Measurements from ENCODE around the gene BMPR1A.

DNA sequence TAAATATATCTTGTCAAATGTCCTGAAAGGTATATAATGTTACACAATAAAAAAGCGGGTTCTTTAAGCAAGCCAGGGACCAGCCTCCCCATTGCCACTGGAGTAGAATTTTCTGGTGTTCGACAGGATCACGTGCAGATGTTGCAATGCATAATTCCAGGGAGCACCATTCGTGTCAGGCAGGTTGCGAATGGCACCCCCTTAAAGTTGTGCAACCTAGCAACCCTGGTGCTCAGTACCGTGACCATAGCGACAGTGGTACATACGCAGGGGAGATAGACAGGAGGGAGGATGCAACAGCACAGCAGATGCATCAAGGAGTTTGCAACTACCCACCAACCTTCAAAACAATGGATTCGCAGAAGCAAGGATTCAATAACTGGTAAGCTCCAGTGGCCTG is 6.6 kb upstream of the BMPR1A start:
- TF ChIP-seq ZNF8 (CRISPR knock-in tag; IDR thresholded peaks at IDR 0.05) (no peak), ARNTL (CRISPR knock-in tag; IDR thresholded peaks at IDR 0.05; ENCODE audit: borderline replicate concordance, low read depth) (no peak), CSRNP3 (CRISPR knock-in tag; IDR thresholded peaks at IDR 0.05) (no peak), CSDC2 (CRISPR knock-in tag; IDR thresholded peaks at IDR 0.05) (no peak), ZNF565 (CRISPR knock-in tag; conservative IDR thresholded peaks at IDR 0.05; ENCODE audit: low read depth) (no peak), ZFP30 (CRISPR knock-in tag; IDR thresholded peaks at IDR 0.05) (no peak), ISL1 (CRISPR knock-in tag; IDR thresholded peaks at IDR 0.05) (no peak), RARB (CRISPR knock-in tag; IDR thresholded peaks at IDR 0.05) (no peak), SNAI2 (CRISPR knock-in tag; IDR thresholded peaks at IDR 0.05) (no peak), TCF4 (CRISPR knock-in tag; IDR thresholded peaks at IDR 0.05; ENCODE audit: borderline replicate concordance) (no peak)
- TF ChIP-seq, protein P1, sequence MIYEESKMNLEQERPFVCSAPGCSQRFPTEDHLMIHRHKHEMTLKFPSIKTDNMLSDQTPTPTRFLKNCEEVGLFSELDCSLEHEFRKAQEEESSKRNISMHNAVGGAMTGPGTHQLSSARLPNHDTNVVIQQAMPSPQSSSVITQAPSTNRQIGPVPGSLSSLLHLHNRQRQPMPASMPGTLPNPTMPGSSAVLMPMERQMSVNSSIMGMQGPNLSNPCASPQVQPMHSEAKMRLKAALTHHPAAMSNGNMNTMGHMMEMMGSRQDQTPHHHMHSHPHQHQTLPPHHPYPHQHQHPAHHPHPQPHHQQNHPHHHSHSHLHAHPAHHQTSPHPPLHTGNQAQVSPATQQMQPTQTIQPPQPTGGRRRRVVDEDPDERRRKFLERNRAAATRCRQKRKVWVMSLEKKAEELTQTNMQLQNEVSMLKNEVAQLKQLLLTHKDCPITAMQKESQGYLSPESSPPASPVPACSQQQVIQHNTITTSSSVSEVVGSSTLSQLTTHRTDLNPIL (CRISPR knock-in tag; IDR thresholded peaks at IDR 0.05; ENCODE audit: low read depth) = no peak
- TF ChIP-seq, protein P2, sequence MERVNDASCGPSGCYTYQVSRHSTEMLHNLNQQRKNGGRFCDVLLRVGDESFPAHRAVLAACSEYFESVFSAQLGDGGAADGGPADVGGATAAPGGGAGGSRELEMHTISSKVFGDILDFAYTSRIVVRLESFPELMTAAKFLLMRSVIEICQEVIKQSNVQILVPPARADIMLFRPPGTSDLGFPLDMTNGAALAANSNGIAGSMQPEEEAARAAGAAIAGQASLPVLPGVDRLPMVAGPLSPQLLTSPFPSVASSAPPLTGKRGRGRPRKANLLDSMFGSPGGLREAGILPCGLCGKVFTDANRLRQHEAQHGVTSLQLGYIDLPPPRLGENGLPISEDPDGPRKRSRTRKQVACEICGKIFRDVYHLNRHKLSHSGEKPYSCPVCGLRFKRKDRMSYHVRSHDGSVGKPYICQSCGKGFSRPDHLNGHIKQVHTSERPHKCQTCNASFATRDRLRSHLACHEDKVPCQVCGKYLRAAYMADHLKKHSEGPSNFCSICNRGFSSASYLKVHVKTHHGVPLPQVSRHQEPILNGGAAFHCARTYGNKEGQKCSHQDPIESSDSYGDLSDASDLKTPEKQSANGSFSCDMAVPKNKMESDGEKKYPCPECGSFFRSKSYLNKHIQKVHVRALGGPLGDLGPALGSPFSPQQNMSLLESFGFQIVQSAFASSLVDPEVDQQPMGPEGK (CRISPR knock-in tag; IDR thresholded peaks at IDR 0.05; ENCODE audit: borderline replicate concordance) = no peak

Data from SK-N-SH treated with all-trans-retinoic acid at 6 μM for 48 hours (cell line).